ENCODE measurements around the gene PRR13.
"Not testable (repeated sequence)": the region's sequence is repeated elsewhere in the genome, so short reads cannot be mapped to it uniquely, and the experiment has no call there.

The PRR13 gene, protein sequence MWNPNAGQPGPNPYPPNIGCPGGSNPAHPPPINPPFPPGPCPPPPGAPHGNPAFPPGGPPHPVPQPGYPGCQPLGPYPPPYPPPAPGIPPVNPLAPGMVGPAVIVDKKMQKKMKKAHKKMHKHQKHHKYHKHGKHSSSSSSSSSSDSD

GRCh38 chr12:53441040-53441833 lies at the start of gene PRR13:
TSS of gene PRR13 (plus strand) at chr12:53441734. CDS start at chr12:53442715, 981 bp downstream.
- peak within 1 kb of the TSS; percentile 94 for H3K4me3 Mint-ChIP-seq
- H3K27me3 Mint-ChIP-seq: no peaks in the 10 kb centered on the region
- peaks cover 6% of the 10 kb centered on the region for H3K36me3 Mint-ChIP-seq
- H3K9me3 Mint-ChIP-seq: no peaks in the 10 kb centered on the region
- peak within 1 kb of the TSS; percentile 93 for H3K27ac Mint-ChIP-seq
- H3K4me1 Mint-ChIP-seq: peaks cover 38% of the 10 kb centered on the region

- no peaks in the 10 kb centered on the region for H3K9me3 Mint-ChIP-seq
- no peaks in the 10 kb centered on the region for H3K27me3 Mint-ChIP-seq
- no peak overlapping the region for H3K4me3 Mint-ChIP-seq
- H3K4me1 Mint-ChIP-seq: peaks cover 23% of the 10 kb centered on the region
- no peak overlapping the region for H3K27ac Mint-ChIP-seq
- peaks cover 6% of the 10 kb centered on the region for H3K36me3 Mint-ChIP-seq
Observed at GRCh38 chr12:53399896-53400295, 41.6 kb upstream of the PRR13 start.

- not testable (repeated sequence) for H3K27ac Mint-ChIP-seq
Observed at GRCh38 chr12:53402351-53402750, 39.2 kb upstream of the PRR13 start.

DNA sequence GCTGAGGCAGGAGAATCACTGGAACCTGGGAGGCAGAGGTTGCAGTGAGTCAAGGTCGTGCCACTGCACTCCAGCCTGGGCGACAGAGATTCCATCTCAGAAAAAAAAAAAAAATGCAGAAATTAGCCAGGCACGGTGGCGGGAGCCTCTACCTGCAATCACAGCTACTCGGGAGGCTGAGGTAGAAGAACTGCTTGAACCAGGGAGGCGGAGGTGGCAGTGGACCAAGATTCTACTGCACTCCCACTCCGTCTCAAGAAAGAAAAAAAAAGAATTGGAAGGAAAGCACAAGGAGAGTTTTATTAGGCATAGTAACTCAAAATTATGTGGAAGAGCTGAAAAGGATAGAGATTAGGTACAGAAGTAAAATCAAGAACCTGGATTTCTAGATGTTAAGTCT lies 38.7 kb upstream of the PRR13 start:
- Mint-ChIP-seq H3K4me1 (peaks cover 12% of the 10 kb centered on the region), H3K9me3 (no peaks in the 10 kb centered on the region), H3K36me3 (peaks cover 6% of the 10 kb centered on the region), H3K27me3 (no peaks in the 10 kb centered on the region), H3K4me3 (no peak overlapping the region), H3K27ac (no peak overlapping the region)

More at GRCh38 chr12:53402351-53402750, 39.2 kb upstream of the PRR13 start:
- H3K36me3 Mint-ChIP-seq, H3K27me3 Mint-ChIP-seq, H3K4me3 Mint-ChIP-seq, H3K9me3 Mint-ChIP-seq: not testable (repeated sequence)
- H3K4me1 Mint-ChIP-seq: peaks cover 15% of the 10 kb centered on the region

DNA sequence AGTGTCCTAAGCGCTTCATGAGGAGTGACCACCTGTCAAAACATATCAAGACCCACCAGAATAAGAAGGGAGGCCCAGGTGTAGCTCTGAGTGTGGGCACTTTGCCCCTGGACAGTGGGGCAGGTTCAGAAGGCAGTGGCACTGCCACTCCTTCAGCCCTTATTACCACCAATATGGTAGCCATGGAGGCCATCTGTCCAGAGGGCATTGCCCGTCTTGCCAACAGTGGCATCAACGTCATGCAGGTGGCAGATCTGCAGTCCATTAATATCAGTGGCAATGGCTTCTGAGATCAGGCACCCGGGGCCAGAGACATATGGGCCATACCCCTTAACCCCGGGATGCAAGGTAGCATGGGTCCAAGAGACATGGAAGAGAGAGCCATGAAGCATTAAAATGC lies 30.6 kb upstream of the PRR13 start:
- Mint-ChIP-seq H3K27ac (peak overlapping the region; percentile 90), H3K27me3 (no peaks in the 10 kb centered on the region), H3K9me3 (no peaks in the 10 kb centered on the region), H3K36me3 (peaks cover 13% of the 10 kb centered on the region), H3K4me1 (peaks cover 45% of the 10 kb centered on the region), H3K4me3 (no peak overlapping the region)

DNA sequence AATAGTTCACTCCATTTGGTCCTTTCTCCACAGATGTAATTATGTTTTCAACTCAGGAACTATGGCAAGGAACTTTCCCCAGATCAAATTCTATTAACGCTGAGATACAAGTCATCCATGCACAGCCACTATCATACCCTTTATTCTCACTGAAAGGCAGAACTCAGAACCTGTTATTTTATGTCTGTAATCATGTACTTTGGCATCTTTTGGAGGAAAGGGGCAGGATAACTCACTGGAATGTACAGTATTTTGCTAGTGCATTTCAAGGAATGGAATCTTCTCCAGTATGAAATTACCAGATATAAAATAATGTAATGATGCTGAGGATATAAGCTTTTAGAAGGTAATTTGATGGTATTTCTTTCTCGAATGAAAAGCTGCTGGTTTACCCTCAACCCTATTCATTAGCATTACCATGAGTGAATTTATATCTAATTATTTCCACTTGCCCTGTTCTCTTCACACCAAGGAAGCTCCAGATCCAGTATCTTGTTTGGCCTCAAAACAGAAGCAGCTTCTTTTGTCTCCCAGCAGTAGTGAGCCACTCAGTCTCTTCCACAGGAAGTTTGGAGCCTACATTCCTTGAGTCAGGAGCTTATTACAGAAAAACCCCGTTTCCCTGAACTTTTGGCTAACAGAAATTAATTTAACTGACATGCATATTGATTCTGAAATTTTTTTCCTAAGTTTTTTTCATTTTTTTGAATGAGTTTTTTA lies 27.9 kb upstream of the PRR13 start:
- H3K27me3 Mint-ChIP-seq: no peaks in the 10 kb centered on the region
- H3K36me3 Mint-ChIP-seq: peaks cover 13% of the 10 kb centered on the region
- H3K4me3 Mint-ChIP-seq: peak overlapping the region; percentile 37
- no peaks in the 10 kb centered on the region for H3K9me3 Mint-ChIP-seq
- H3K27ac Mint-ChIP-seq: peak overlapping the region; percentile 79
- H3K4me1 Mint-ChIP-seq: peaks cover 66% of the 10 kb centered on the region

DNA sequence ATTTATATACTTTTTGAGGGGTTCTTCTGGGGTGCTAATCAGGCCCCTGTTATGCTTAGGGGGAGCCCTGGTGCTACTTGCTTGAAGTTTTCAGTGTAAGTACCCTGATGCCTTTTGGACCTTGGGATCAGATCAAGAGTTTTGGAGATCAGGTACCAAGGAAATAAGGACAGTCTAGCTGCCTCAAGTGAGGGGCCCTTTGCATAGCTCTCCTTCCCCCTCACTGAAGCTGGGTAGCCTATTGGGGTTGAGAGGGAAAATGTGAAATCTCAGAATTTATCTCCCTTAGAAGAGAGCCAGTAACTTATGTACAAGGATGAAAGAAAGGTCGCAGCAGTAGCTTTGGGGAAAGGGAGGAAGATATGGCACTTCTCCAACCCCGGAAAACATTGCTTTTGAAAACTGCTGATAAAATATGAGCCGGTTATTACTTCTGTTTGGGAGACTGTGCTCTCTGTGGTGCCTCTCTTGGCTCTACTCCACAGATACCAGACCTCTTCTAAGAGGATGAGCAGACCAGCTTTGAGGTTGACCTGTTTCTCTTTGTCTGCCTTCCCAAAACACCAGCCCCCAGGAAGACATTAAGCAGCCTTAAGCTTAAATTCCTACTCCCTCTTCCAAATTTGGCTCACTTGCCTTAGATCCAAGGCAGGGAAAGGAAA lies 26.6 kb upstream of the PRR13 start:
- H3K4me1 Mint-ChIP-seq: peaks cover 76% of the 10 kb centered on the region
- peaks cover 9% of the 10 kb centered on the region for H3K36me3 Mint-ChIP-seq
- peak overlapping the region; percentile 91 for H3K27ac Mint-ChIP-seq
- no peaks in the 10 kb centered on the region for H3K9me3 Mint-ChIP-seq
- no peak overlapping the region for H3K4me3 Mint-ChIP-seq
- H3K27me3 Mint-ChIP-seq: no peaks in the 10 kb centered on the region

DNA sequence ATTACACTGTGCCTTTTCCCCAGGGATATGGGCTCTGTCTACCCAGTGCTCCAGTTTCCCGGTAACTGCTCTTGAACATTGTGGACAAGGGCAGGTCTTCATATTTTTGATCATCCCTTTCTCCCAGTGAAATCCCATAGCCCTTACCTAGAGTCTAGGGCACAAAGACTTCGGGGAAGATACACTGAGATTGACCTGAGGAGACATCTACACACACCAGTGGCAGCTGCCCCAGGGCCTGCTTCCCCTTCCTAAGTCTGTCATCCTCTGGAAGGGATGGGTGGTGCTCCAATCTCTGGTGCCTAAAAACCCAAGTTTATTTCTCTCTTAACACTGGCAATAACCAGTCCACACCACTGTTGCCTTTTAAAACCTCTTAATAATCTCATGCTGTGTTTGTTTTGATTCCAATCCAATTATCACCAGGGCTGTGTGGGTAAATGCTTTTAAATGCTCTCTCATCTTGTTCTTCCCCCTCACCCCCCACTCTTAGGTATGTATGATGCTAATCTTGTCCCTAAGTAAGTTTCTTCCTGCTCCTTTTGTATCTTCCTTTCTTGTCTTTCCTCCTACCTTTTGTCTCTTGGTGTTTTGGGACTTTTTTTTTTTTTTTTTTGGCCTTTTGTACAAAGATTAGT lies 25.7 kb upstream of the PRR13 start:
- Mint-ChIP-seq H3K4me1 (peaks cover 76% of the 10 kb centered on the region), H3K27ac (peak overlapping the region; percentile 91), H3K4me3 (peak overlapping the region; percentile 19)
- H3K27me3 Mint-ChIP-seq, H3K36me3 Mint-ChIP-seq, H3K9me3 Mint-ChIP-seq: not testable (repeated sequence)

DNA sequence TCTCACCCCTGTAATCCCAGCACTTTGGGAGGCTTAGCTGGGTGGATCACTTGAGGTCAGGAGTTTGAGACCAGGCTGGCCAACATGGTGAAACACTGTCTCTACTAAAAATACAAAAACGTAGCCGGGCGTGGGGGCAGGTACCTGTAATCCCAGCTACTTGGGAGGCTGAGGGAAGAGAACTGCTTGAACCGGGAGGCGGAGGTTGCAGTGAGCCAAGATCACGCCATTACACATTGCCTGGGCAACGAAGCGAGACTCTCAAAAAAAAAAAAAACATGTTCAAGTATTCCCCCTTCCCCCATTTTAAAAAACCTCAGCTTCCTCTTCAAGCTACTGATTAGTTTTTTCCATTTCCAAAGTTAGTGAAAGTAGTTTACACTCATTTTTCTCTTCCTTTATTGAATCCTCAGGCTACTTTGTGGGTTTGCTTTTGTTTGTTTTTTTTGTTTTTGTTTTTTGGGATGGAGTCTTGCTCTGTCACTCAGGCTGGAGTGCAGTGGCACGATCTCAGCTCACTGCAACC lies 24.2 kb upstream of the PRR13 start:
- not testable (repeated sequence) for H3K27me3 Mint-ChIP-seq, H3K36me3 Mint-ChIP-seq, H3K9me3 Mint-ChIP-seq
- Mint-ChIP-seq H3K27ac (peak overlapping the region; percentile 86), H3K4me3 (peak overlapping the region; percentile 34), H3K4me1 (peaks cover 70% of the 10 kb centered on the region)

DNA sequence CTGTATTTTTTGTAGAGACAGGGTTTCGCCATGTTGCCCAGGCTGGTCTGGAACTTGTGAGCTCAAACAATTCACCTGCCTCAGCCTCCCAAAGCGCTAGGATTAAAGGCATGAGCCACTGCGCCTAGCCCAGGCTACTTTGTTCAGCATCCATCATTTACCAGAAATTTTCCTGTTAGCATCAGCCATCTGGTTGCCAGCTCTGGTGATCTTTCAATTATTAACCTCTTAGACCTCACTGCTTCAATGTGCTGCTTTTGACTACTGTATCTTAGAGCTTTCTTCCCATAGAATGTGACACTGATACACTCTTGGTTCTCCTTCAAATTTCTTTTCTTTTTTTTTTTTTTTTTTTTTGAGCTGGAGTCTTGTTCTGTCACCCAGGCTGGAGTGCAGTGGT lies 23.3 kb upstream of the PRR13 start:
- Mint-ChIP-seq H3K27me3 (no peaks in the 10 kb centered on the region), H3K9me3 (no peaks in the 10 kb centered on the region), H3K4me1 (peaks cover 62% of the 10 kb centered on the region)

DNA sequence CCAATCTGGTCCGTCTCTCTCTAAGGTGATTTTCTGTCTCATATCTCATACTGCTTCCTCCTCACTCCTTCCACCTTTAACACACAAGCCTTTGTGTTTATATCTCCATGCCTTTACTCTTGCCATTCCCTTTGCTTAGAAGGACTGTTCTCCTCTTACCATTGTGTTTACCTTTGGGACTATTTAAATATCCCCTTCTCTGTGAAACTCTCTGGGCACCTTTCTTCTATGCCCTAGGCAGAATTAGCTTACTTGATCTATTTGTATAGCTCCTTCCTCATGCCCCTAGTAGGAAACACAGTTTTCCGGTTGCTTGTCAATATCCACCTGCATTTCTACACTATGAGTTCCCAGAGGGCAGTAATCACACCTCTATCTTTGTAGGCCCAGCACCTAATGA lies 21.8 kb upstream of the PRR13 start:
- peaks cover 47% of the 10 kb centered on the region for H3K4me1 Mint-ChIP-seq
- no peak overlapping the region for H3K27ac Mint-ChIP-seq
- H3K4me3 Mint-ChIP-seq: no peak overlapping the region
- no peaks in the 10 kb centered on the region for H3K9me3 Mint-ChIP-seq
- H3K36me3 Mint-ChIP-seq: no peaks in the 10 kb centered on the region
- no peaks in the 10 kb centered on the region for H3K27me3 Mint-ChIP-seq

More for the DNA sequence above, 23.3 kb upstream of the PRR13 start:
- H3K36me3 Mint-ChIP-seq: no peaks in the 10 kb centered on the region
- H3K4me3 Mint-ChIP-seq: no peak overlapping the region
- H3K27ac Mint-ChIP-seq: no peak overlapping the region

DNA sequence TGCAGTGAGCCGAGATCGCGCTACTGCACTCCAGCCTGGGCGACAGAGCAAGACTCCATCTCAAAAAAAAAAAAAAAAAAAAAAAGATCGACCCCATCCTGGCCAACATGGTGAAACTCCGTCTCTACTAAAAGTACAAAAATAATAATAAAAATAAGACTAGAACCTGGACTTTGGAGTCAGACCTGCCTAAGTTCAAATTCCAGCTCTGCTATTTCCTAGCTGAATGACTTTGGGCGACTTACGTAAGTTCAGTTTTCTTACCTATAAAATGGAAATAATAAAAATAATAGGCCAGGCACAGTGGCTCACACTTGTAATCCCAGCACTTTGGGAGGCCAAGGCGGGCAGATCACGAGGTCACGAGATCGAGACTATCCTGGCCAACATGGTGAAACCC lies 19.3 kb upstream of the PRR13 start:
- H3K4me1 Mint-ChIP-seq: peaks cover 29% of the 10 kb centered on the region
- H3K27ac Mint-ChIP-seq, H3K9me3 Mint-ChIP-seq, H3K4me3 Mint-ChIP-seq, H3K27me3 Mint-ChIP-seq, H3K36me3 Mint-ChIP-seq: not testable (repeated sequence)

DNA sequence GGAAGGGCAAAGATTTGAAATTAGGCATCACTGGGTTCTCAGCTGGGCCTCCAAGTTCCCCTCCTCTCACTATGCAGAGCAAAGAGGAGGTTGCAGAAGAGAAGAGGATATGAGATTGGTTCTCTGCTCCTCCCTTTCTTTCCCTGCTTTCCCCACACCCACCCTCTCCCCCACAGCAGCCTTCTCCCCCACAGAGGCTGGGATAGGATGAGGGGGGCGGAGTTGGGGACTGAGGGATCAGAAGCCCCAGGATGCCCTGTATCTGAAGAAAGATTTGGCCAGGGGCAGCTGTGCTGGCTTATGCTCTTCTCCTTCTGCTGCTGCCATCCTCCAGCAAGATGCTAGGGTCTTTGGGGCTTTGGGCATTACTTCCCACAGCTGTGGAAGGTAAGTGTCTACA lies 17.9 kb upstream of the PRR13 start, which contains the start of gene AMHR2:
Gene AMHR2 (plus strand): TSS at position 259 of the 400 bp plus-strand sequence. CDS start 80 bp downstream, at position 339.
- Mint-ChIP-seq H3K4me3 (no peak within 1 kb of the TSS), H3K27ac (no peak within 1 kb of the TSS), H3K27me3 (no peaks in the 10 kb centered on the region), H3K9me3 (no peaks in the 10 kb centered on the region), H3K4me1 (peaks cover 25% of the 10 kb centered on the region), H3K36me3 (no peaks in the 10 kb centered on the region)

DNA sequence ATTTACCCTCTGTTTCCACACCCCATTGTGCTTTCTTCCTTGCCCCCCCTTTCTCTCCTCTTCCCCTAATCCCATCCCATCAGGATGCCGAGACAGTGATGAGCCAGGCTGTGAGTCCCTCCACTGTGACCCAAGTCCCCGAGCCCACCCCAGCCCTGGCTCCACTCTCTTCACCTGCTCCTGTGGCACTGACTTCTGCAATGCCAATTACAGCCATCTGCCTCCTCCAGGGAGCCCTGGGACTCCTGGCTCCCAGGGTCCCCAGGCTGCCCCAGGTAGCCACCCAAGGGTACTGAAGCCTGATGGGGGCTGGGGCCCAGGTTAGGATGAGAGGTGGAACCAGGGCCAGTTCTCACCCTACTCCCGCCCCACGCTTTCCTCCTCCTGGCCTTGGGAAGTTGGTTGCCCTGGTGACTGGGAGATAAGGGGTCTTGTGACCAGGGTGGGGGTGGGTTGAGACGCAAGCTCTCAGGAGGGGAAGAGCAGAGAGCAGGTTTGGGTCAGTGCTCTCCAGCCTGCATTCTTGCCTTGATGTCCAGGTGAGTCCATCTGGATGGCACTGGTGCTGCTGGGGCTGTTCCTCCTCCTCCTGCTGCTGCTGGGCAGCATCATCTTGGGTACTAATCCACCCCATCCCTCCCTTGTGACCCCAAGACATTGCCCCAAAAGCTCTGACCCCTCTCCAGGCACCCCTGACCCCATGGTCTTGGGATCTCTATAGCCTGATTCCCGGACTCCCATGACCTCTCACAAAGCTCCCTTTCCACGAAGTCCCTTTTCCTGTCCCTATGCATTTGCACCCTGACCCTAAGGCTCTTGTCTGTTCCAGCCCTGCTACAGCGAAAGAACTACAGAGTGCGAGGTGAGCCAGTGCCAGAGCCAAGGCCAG lies 16.7 kb upstream of the PRR13 start:
- peaks cover 15% of the 10 kb centered on the region for H3K4me1 Mint-ChIP-seq
- no peak overlapping the region for H3K4me3 Mint-ChIP-seq
- H3K27ac Mint-ChIP-seq: no peak overlapping the region
- H3K36me3 Mint-ChIP-seq: no peaks in the 10 kb centered on the region
- H3K27me3 Mint-ChIP-seq: no peaks in the 10 kb centered on the region
- H3K9me3 Mint-ChIP-seq: no peaks in the 10 kb centered on the region
